NCI-H2196 (cell line): Measurements from ENCODE around the gene FAM117B.
A peak's percentile ranks its signal among the peaks of the same experiment; 100 is the strongest.

ENCODE experiments used
- DNase-seq: peaks from one replicate; lab custom pipeline; 2025; ENCODE audit not compliant: unreplicated experiment; lab: John Stamatoyannopoulos, UW

Gene FAM117B

DNA sequence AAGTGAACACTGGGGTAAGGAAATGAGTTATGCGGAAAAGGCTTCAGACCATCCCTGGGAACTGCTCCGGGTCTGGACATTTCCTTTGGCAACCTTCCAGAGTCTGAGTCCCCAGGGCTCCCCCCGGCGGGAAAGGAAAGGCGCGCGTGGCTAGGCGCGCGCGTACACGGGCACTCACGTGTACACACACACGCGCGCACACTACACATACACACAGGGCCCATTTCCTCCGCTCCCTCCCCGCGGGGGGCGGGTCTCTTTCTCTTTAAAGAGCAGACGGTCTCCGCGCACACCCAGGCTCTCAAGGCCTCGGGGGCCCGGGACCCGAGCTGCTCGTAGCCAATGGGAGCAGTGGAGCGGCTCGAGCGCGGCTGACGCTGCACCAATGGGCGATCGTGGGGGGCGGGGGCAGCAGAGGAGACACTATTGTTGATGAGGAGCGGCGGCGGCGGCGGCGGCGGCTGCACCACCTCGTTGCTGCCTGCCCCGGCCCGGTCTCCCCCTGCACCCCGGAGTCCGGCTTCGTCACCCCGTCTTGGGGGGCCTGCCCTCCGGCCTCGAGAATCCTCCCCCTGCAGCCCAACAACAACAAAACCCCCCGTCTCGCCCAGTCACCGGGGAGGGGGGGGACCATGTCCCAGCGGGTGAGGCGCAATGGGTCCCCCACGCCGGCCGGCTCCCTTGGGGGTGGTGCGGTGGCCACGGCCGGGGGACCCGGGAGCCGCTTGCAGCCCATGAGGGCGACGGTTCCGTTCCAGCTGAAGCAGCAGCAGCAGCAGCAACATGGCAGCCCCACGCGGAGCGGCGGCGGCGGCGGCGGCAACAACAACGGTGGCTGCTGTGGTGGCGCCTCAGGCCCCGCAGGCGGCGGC, at the start of gene FAM117B:
TSS of gene FAM117B (plus strand) at position 414 of the 872 bp plus-strand sequence. CDS start at position 633, 219 bp downstream.
- peak; percentile 98 for DNase-seq

DNA sequence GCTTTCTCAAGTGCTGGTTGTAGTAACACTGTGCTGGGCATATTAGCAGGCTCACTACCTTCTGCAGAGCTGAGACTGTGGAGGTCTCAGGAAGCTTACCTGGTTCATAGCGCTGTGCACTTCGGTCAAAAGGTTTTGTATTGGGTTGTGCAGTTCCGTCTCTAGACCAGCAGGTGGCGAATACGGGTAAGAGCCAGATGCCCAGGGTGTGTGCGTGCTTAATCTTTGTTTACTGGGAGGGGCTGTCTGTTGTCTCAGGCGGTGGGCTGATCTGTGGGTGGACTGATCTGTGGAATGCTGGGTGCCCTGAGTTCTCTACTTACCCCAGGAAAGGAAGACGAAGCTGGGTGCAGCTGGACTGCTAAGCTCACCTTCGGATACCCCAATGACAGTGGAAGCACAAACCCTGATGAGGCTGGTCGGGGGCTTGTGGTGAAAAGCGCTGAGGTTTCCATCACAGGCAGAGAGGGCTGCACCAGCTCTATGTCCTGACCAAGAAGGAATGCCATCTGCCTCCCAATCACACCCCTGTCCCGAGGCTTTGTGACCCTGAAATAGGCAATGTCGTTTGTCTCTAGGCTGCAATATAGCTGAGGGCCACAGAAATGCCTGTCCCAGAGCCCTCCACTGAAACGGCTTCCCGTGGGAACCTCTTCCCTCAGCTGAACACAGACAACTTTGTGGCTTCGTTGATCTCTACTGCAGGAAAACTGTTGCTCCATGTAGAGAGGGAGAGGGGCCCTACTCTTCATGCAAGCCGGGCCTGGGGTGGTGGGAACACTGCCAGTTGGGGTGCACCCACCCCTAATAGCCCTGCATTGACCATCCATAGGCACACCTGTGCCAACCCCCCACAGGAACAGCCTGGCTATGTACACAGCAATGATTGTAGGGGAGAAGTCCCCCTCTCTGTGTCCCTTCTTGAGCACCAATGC, 45.9 kb upstream of the FAM117B start:
- peak; percentile 88 for DNase-seq

DNA sequence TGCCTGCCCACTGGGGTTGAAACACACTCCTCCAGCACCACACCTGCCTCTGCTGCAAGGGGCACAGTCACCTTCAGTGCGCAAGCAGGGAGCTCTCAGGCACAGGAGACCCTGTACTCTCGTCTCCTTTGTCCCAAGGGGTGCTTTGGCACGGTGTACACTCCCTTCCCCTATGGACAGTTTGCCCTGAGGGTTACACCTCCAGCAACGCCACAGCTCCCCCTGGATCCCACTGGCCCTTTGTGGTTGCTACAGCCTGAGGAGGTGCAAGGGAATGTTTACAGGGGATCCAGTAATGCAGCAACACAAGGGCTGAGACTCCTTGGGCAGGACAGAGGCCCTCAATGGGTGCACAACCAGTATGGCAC, 45.2 kb upstream of the FAM117B start:
- DNase-seq: no peak

DNA sequence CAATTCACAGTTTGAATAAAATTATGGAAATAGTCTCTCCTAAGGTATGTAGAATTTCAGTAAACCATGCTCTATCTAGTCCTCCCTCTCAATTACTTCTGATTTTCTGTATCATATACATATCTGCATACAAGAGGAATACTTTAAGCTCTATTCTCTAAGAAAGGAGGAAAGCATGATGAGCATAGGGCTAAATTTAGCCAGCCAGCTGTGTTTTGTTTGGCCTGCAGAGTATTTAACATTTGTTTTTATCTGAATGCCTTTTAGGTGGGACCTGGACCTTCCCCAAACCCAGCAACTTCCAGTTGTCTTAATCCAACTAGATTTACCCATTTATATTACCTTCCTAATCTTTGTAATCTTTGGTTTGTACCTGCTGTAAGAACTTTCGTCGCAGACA, 42.2 kb upstream of the FAM117B start:
- no peak for DNase-seq

DNA sequence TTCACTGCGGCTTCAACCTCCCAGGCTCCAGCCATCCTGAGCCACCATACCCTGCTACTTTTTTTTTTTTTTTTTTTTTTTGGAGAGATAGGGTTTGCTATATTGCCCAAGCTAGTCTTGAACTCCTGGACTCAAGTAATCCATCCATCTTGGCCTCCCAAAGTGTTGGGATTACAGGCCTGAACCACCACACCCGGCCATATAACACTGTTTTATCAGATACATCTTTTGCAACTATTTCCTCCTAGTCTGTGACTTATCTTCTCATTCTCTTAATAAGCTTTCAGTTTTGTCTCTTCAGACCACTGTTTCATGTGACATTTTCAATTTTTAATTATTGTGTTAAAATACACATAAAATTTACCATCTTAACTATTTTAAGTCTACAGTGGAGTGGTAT, 35.7 kb upstream of the FAM117B start:
- DNase-seq: no peak

DNA sequence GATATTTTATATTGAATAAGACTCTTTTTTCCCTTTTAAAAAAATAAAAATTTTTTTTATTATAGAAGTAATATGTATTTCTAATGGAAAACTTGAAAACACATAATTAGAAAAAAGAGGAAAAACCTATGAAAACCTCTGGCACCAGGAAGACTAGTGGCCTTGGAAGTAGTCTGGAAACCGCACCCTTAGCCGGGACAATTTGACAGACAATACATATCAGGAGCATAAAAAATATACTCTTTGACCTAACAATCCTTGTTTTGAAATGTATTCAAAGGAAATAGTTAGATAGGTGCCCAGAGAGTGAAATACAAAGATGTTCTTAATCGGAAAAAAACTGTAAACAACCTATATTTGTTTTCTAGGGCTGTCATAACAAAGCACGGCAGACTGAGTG, 34.9 kb upstream of the FAM117B start:
- DNase-seq: no peak

DNA sequence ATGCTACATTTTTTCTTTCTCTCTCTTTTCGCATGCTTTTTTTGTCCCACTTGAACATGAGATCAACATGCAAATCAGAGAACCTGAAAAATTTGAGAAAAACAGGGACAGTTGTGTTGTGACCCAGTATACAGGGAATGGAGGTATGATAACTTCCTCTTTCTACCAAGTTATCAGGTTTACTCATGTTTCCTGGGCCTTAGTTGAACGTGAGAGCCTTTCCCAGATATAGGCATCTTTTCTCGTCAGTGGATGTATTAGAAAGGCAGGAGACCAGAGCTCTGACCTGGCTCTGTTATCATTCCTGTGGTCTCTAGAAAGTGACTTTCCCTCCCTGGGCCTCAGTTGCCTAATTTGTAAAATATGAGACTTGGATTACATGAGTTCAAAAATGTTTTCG, 30.1 kb upstream of the FAM117B start:
- DNase-seq: no peak

DNA sequence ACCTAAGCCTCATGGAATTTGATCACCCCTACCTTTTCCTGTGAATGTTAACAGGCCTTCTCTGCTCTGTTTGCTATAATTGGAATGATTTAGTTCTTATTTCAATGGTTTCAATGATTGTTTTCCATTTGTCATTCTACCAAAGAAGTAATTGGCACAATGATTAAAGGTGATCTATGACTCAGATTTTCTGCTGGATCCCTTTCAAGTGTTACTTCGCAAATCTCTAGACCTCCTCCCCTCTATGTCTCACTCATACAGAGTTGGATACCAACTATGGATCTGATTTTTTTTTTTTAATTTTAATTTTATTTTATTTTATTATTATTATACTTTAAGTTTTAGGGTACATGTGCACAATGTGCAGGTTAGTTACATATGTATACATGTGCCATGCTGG, 29.6 kb upstream of the FAM117B start:
- no peak for DNase-seq

DNA sequence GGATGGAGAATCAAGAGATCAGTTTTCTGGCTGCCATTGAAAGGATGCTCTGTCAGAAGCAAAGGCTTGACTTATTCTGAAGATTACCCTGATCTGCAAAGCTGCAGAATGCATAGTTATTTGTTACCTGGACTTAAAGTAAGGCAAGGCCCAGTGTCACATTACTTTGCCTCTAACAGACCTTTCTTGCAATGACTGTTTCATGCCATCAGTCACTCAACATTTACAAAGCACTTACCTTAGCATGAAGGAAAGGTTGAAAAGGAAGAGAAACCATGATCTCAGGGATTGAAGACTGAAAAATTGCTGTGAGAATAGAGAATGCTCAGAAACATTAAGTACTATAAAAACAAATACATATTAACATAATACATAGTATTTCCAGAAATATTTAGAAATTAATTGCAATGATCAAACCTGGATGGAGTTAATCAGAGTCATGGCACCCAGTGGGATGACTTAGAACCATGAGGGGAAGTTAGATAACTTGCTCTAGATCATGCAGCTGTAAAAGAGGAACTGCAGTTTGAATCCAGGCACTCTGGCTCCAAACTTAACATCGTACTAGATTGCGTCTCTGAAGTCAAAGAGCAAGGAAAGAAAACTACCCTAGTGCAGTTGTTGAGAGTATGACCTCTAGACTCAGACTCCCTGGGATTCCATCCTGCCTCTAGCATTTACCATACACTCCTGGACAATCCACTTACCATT, 26.5 kb upstream of the FAM117B start:
- no peak for DNase-seq

DNA sequence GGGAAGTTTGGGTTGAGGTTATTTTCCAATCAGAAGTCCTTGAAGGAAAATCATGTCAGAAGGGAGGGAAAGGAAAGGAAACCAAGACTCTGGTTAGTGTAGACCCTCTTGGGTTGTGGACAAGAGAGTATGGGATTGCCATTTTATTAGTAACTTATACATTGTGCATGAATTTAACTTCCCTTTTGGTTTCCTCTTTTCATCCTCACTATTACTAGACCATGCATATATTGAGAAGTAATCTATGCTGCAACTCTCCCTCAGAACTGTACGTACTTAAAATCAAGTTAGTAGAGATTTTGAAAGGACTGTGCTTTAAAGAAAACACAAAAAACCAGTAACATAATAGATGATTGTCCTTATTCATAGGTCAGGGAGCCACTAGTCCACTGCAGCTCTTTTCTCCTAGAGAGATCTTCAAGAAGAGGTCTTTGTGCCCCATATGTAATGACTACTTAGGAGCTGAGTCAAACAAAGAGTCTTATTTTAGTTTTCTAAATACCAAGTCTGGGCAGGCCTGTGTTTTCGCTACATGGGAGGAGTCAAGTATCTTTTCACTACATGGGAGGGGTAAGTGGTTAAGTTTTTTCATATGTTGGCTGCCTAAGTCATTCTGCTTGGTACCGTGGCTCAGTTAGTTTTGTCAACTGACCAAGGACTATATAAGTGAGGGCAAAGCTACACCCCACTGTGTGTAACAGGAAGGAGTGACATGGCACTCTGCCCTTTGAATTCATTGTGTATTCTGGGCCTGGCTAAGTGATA, 25.2 kb upstream of the FAM117B start:
- DNase-seq: no peak

DNA sequence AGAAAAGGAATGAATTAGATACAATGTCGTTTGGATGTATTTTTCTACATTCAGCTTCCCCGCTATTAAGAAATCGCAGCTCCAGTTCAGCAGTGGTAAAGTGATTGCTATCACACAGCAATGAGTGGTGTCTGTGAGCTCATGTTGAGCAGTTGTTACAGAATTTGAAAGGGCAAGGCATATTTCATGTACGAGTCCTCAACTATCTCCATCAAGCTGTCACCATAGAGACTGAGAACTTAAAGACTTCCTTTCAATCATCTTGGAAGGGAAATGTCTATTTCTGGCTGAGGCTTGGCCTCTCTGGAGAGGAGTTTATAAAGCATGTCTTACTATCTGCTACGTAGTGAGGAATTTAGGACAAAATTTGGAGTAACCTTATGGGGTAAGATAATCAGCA, 24.4 kb upstream of the FAM117B start:
- DNase-seq: no peak

DNA sequence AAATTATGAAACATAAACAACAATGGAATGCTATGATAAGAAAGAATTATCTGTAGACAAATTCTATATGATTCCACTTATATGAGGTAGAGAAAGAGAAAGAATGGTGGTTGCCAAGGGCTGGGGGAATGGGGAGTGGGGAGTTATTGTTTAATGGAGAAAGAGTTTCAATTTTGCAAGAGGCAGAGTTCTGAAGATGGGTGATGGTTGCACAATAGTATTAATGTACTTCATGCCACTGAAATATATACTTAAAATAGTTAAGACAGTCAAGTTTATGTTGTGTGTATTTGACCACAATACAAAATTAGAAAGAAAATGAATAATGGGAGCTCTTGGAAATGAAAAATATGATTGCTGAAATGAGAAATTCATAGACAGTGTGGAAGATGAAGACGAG, 22.6 kb upstream of the FAM117B start:
- no peak for DNase-seq

DNA sequence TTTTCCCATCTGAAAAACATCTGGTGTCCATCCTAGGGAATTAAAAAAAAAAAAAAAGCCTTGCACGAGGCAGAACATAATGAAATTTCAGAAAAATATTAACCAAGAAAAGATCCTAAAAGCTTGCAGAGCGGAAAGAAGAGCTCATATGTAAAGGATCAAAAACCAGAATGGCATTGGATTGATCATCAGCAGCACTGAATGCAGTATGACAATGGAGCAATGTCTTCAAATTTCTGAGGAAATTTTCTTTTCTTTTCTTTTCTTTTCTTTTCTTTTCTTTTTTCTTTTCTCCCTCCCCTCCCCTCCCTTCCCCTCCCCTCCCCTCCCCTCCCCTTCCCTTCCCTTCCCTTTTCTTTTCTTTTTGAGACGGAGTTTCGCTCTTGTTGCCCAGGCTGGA, 21.3 kb upstream of the FAM117B start:
- no peak for DNase-seq

DNA sequence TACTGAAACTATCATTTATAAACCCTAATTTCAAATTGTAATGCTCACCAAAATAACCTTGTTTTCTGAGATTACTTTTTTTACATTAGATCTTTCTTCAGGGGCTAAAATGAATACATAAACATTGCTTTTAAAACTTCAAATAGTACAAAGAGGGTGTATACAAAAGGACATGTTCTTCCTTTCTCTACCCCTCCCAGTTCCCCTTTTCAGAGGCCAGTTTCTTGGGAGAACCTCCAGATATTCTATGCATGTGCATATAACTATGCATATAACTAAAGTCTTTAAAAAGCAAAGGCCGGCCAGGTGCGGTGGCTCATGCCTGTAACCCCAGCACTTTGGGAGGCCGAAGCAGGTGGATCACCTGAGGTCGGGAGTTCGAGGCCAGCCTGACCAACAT, 10.6 kb upstream of the FAM117B start:
- no peak for DNase-seq

DNA sequence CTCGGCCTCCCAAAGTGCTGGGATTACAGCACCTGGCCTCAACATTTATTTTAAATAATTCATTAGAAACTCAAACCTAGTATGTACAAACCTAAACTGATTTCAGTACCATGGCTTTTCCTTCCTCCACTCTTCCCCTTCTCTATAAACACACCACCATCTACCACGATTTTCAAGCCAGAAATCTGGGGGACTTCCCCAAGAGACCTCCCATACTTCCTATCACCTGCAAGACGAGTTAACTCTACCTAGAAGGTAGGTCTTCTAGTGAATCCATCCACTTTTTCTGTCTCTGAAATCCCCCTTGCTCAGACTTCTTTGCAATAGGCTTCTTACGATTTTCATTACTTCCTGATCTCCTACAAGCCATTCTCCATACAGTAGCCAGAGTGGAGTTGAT, 7.7 kb upstream of the FAM117B start:
- no peak for DNase-seq

DNA sequence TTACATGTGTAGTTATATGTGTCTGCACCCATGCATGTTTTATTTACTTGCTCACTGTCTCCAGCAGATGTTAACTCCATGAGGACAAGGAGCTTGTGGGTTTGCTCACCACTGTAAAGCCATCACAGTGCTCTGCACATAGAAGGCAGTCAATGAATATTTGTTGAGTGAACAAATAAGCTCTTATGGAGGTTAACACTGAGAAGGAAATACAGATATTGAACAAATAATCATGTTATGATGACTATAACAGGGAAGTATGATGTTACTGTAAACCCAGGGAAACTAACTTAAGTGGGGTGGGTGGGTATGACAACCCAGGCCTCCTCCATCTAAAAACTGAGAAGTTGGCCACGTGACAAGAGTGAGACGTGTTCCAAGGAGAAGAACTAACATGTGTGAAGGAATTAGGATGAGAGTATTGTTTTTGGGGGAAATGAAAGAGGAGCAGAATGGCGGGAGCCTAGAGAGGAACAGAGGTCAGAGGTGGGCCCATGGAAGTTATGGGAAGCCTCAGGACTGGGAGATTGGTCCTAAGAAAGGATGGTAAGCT, 6.0 kb upstream of the FAM117B start:
- no peak for DNase-seq

DNA sequence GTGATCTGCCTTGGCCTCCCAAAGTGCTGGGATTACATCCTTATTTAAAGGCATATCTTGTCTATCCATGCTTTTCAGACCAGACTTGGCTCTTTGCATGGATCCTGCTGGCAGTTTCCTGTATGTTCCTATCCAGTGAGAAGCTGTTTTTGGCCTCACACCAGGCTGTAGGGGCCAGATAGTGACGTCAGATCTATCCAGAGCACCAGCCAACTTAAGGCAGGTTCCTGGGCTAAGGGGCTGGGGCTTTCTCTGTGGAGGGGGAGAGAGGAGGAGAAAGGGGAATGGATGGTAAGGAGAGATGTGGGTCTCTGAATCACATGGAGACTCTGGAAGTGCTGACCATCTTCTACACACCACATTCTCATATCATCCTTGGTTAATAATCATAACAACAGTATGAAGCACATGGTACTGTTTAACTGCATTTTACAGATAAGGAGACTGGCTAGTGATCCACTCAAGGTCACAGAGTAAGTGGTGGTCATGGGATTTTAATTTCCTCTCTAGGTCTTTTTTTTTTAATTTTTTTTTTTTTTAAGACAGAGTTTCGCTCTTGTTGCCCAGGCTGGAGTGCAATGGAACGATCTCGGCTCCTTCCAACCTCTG, 2.0 kb upstream of the FAM117B start:
- no peak for DNase-seq

DNA sequence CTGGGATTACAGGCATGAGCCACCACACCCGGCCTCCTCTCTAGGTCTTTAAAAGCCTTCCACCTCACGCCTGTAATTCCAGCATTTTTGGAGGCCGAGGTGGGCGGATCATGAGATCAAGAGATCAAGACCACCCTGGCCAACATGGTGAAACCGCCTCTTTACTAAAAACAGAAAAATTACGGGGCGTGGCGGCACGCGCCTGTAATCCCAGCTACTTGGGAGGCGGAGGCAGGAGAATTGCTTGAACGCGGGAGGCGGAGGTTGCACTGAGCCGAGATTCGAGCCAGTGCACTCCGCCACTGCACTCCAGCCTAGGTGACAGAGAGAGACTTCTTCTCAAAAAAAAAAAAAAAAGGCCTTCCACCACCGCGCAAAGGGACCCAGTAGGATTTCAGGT, 1.3 kb upstream of the FAM117B start:
- DNase-seq: no peak

DNA sequence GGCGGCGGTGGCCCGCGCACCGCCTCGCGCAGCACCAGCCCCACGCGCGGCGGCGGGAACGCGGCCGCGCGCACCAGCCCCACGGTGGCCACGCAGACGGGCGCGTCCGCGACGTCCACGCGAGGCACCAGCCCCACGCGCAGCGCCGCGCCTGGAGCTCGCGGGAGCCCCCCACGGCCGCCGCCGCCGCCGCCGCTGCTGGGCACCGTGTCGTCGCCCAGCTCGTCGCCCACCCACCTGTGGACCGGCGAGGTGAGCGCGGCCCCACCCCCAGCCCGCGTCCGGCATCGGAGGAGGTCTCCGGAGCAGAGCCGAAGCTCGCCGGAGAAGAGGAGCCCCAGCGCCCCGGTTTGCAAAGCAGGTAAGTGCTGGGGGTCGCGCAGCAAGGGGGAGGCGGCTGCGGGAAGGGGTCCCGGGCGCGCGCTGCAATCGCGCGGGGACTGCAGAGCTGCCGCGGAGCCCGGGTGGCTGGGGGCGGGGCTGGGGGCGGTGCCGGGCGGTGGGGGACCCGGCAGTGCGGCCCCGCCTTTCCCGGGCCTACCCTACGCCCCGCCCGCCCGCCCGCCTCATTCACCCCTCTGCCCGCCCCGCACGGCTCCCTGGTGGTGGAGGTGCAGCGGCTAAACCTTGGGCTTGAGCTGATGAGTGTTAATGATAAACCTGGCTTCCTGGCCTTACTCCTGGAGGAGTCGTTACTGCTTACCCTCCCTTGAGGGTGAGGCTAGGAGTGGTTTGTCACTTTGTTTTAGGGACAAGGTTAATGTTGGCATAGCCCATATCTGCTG, 851 bp downstream of the FAM117B start:
- peak; percentile 75 for DNase-seq
